Vagina (tissue), 2 donors: Measurements from ENCODE around the gene NEUROG2.

Source experiments
- POLR2A ChIP-seq, 2 donors: fragments of 450-650 bp; IDR thresholded peaks; one replicate each; pipeline ENCODE4 v1.6.1; 2017; ENCODE audit warnings: antibody characterized with exemption in 2 of 2, mild to moderate bottlenecking in 2 of 2, moderate library complexity in 2 of 2
- TF ChIP-seq, protein P1 (sequence below), 3 experiments: fragments of 450-650 bp in 2 of 3; fragments of 200-600 bp in 1 of 3; sonication (generic) in 1 of 3; IDR thresholded peaks; one replicate each; pipeline ENCODE4 v1.5.1; 2017 to 2019; ENCODE audit warnings: antibody characterized with exemption in 3 of 3, mild to moderate bottlenecking in 2 of 3, moderate library complexity in 2 of 3

DNA sequence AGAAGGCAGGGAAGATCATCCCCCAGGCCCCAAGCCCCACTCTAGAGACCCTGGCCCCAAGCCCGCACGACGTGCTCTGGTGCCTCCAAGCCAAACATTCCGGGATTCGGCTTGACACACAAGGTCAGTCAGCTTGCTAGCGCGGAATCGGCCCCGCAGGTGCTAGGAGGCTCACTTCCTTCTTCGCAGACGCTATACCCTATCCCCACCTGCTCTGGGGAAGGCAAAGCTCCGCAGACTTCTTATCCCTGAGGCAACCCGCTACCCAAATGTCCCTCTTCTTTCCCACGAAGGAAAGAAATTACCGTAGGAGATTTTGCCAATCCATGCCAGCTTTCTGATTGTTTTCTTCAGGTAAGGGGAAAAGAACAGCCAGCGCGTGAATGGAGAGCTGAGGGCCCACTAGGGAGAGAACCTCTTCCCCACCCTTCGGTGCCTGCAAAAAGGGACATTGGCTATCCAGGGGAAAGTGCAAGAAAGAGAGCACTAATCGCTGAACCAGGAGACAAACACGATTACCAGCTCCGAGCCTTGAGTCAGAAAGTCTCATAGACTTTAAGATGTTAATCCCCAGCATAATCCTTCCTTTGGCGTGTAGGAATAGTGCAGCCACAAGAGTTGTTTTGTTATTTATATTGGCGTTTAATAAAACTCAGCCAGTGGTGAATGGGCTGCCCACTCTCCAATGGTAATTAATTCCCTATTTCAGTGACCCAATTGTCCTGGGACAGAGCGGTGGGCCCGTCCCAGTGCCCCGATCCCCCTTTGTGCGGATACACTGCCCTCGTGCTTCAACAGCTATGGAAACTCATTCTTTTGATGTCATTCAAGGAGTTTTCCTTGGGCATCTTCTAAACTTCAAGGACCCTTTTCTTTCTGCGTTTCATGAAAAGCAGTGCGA is 5.4 kb upstream of the NEUROG2 start:
- TF ChIP-seq, protein P1, sequence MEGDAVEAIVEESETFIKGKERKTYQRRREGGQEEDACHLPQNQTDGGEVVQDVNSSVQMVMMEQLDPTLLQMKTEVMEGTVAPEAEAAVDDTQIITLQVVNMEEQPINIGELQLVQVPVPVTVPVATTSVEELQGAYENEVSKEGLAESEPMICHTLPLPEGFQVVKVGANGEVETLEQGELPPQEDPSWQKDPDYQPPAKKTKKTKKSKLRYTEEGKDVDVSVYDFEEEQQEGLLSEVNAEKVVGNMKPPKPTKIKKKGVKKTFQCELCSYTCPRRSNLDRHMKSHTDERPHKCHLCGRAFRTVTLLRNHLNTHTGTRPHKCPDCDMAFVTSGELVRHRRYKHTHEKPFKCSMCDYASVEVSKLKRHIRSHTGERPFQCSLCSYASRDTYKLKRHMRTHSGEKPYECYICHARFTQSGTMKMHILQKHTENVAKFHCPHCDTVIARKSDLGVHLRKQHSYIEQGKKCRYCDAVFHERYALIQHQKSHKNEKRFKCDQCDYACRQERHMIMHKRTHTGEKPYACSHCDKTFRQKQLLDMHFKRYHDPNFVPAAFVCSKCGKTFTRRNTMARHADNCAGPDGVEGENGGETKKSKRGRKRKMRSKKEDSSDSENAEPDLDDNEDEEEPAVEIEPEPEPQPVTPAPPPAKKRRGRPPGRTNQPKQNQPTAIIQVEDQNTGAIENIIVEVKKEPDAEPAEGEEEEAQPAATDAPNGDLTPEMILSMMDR (IDR thresholded peaks at IDR 0.05): no peak
- TF ChIP-seq POLR2A (IDR thresholded peaks at IDR 0.05): no peak
